Measurements from ENCODE around the gene MAP10.

- TF ChIP-seq CTCF (IDR thresholded peaks at IDR 0.05) (no peak), POLR2A (IDR thresholded peaks at IDR 0.05) (no peak)
Measured at GRCh38 chr1:232813097-232813496, 7.9 kb downstream of the MAP10 start.

All from ovary (tissue), 3 donors.